HEK293T (cell line): ENCODE results near the gene SUN3.
A peak's percentile ranks its signal among the peaks of the same experiment; 100 is the strongest.

Experiments
- CTCF ChIA-PET: fragments of 350-600 bp; formaldehyde crosslinking; extraction: SDS; loops from one replicate; lab custom pipeline; 2021; ENCODE audit warnings: antibody characterized with exemption, inconsistent platforms; lab: Yijun Ruan, JAX
- POLR2A ChIA-PET: fragments of 350-600 bp; formaldehyde crosslinking; extraction: SDS; loops from one replicate; lab custom pipeline; 2020; ENCODE audit warnings: antibody characterized with exemption, inconsistent platforms; lab: Yijun Ruan, JAX
- DNase-seq: peaks from one replicate; pipeline ENCODE4 v3.0.0; 2012; ENCODE audit warnings: mixed read lengths; ENCODE audit errors: extremely low spot score
- ARNT ChIP-seq: fragments of 450-650 bp; IDR thresholded peaks from 2 replicates; pipeline ENCODE4 v1.6.1; 2017; ENCODE audit warnings: mild to moderate bottlenecking
- BHLHE40 ChIP-seq: fragments of 450-650 bp; IDR thresholded peaks from 2 replicates; pipeline ENCODE4 v1.6.1; 2016; ENCODE audit warnings: mild to moderate bottlenecking, moderate library complexity, borderline replicate concordance
- CTBP1 ChIP-seq: fragments of 450-650 bp; IDR thresholded peaks from 2 replicates; pipeline ENCODE4 v1.6.1; 2016; ENCODE audit warnings: borderline replicate concordance
- ELF4 ChIP-seq: fragments of 450-650 bp; IDR thresholded peaks from 2 replicates; pipeline ENCODE4 v1.6.1; 2017; ENCODE audit warnings: antibody characterized with exemption
- FOXA1 ChIP-seq: fragments of 450-650 bp; IDR thresholded peaks from 2 replicates; pipeline ENCODE4 v1.6.1; 2016; ENCODE audit warnings: mild to moderate bottlenecking
- FOXK2 ChIP-seq: fragments of 450-650 bp; IDR thresholded peaks from 2 replicates; pipeline ENCODE4 v1.6.1; 2016; ENCODE audit warnings: mild to moderate bottlenecking
- FOXM1 ChIP-seq: fragments of 450-650 bp; IDR thresholded peaks from 2 replicates; pipeline ENCODE4 v1.6.1; 2017; ENCODE audit warnings: mild to moderate bottlenecking, borderline replicate concordance
- HDGF ChIP-seq: fragments of 450-650 bp; IDR thresholded peaks from 2 replicates; pipeline ENCODE4 v1.6.1; 2017; ENCODE audit warnings: antibody characterized with exemption, borderline replicate concordance
- L3MBTL2 ChIP-seq: fragments of 450-650 bp; conservative IDR thresholded peaks from 2 replicates; pipeline ENCODE4 v1.6.1; 2016; ENCODE audit warnings: mild to moderate bottlenecking
- LEF1 ChIP-seq: fragments of 450-650 bp; IDR thresholded peaks from 2 replicates; pipeline ENCODE4 v1.6.1; 2017; ENCODE audit warnings: mild to moderate bottlenecking, borderline replicate concordance
- NFRKB ChIP-seq: fragments of 450-650 bp; IDR thresholded peaks from 2 replicates; pipeline ENCODE4 v1.6.1; 2016; ENCODE audit warnings: mild to moderate bottlenecking, moderate library complexity
- PKNOX1 ChIP-seq: fragments of 450-650 bp; IDR thresholded peaks from 2 replicates; pipeline ENCODE4 v1.6.1; 2016
- SP1 ChIP-seq: fragments of 450-650 bp; IDR thresholded peaks from 2 replicates; pipeline ENCODE4 v1.6.1; 2017
- SUZ12 ChIP-seq: fragments of 450-650 bp; IDR thresholded peaks from 2 replicates; pipeline ENCODE4 v1.6.1; 2016; ENCODE audit warnings: mild to moderate bottlenecking
- TARDBP ChIP-seq: fragments of 450-650 bp; IDR thresholded peaks from 2 replicates; pipeline ENCODE4 v1.6.1; 2016
- ZNF384 ChIP-seq: fragments of 450-650 bp; IDR thresholded peaks from 2 replicates; pipeline ENCODE4 v1.6.1; 2016

Gene SUN3

GRCh38 chr7:47978790-47979144 lies 50.1 kb downstream of the SUN3 start:
- TF ChIP-seq BHLHE40, result no peak
- no peak for TF ChIP-seq TARDBP
- TF ChIP-seq FOXA1, result no peak
- no peak for TF ChIP-seq HDGF
- no peak for TF ChIP-seq FOXK2
- no peak for TF ChIP-seq NFRKB
- no peak for TF ChIP-seq ZNF384
- TF ChIP-seq ARNT, result no peak
- no peak for TF ChIP-seq SP1
- TF ChIP-seq SUZ12, result no peak
- TF ChIP-seq LEF1, result no peak
- no peak for TF ChIP-seq CTBP1
- TF ChIP-seq FOXM1, result no peak
- TF ChIP-seq L3MBTL2, result no peak
- no peak for TF ChIP-seq PKNOX1
- no peak for TF ChIP-seq ELF4
- POLR2A ChIA-PET, result interaction anchor here (1.3 kb wide), 1 partner anchor 107 kb away, joined by 3 read pairs; no protein-coding TSS in a partner anchor
- CTCF ChIA-PET, result no interaction called here
- DNase-seq, result no peak

GRCh38 chr7:47973739-47974138 lies 55.2 kb downstream of the SUN3 start:
- TF ChIP-seq NFRKB, result no peak
- TF ChIP-seq BHLHE40, result no peak
- no peak for TF ChIP-seq ZNF384
- TF ChIP-seq SP1, result no peak
- TF ChIP-seq CTBP1, result no peak
- no peak for TF ChIP-seq FOXA1
- ChIA-PET CTCF (interaction anchor here (0.6 to 1.1 kb wide), 2 partner anchors 29 to 159 kb away, joined by 3 read pairs; no protein-coding TSS in a partner anchor), POLR2A (no interaction called here)
- DNase-seq, result no peak

- CTCF ChIA-PET, result interaction anchor here (0.6 to 2.8 kb wide), 2 partner anchors 26 to 149 kb away, joined by 3 to 18 read pairs; no protein-coding TSS in a partner anchor
- TF ChIP-seq ZNF384 (no peak), SP1 (no peak), BHLHE40 (no peak), ELF4 (no peak), SUZ12 (no peak), FOXK2 (no peak), ARNT (no peak), NFRKB (no peak), FOXA1 (no peak)
- no peak for DNase-seq
- POLR2A ChIA-PET, result no interaction called here
These were observed 58.1 kb downstream of the SUN3 start for GRCh38 chr7:47970761-47971160.

GRCh38 chr7:47968847-47969774 lies 59.8 kb downstream of the SUN3 start:
- POLR2A ChIA-PET, result interaction anchor here (0.6 kb wide), 1 partner anchor 15 kb away, joined by 3 read pairs; no protein-coding TSS in a partner anchor
- CTCF ChIA-PET, result interaction anchor here (0.7 to 2.8 kb wide), 3 partner anchors 24 to 186 kb away, joined by 3 to 18 read pairs (median 3); no protein-coding TSS in a partner anchor
- TF ChIP-seq ZNF384 (no peak), CTBP1 (no peak), LEF1 (no peak)
- peak; percentile 75 for DNase-seq

GRCh38 chr7:47967708-47968107 lies 61.2 kb downstream of the SUN3 start:
- ChIA-PET POLR2A (no interaction called here), CTCF (no interaction called here)
- no peak for TF ChIP-seq NFRKB
- DNase-seq, result no peak

GRCh38 chr7:47967123-47967522 lies 61.8 kb downstream of the SUN3 start:
- ChIA-PET POLR2A (no interaction called here), CTCF (no interaction called here)
- TF ChIP-seq PKNOX1, result no peak
- TF ChIP-seq ARNT, result no peak
- no peak for TF ChIP-seq TARDBP
- no peak for TF ChIP-seq FOXK2
- TF ChIP-seq FOXA1, result no peak
- TF ChIP-seq SUZ12, result no peak
- TF ChIP-seq CTBP1, result no peak
- no peak for TF ChIP-seq FOXM1
- TF ChIP-seq LEF1, result no peak
- TF ChIP-seq NFRKB, result no peak
- no peak for TF ChIP-seq BHLHE40
- TF ChIP-seq ZNF384, result no peak
- TF ChIP-seq ELF4, result no peak
- no peak for TF ChIP-seq SP1
- no peak for TF ChIP-seq HDGF
- no peak for TF ChIP-seq L3MBTL2

GRCh38 chr7:47965456-47965855 lies 63.5 kb downstream of the SUN3 start:
- no peak for DNase-seq
- ChIA-PET CTCF (no interaction called here), POLR2A (interaction anchor here (1.4 kb wide), 1 partner anchor 123 kb away, joined by 3 read pairs; no protein-coding TSS in a partner anchor)
- TF ChIP-seq CTBP1, result no peak
- TF ChIP-seq FOXM1, result no peak
- no peak for TF ChIP-seq ZNF384
- TF ChIP-seq L3MBTL2, result no peak

More at GRCh38 chr7:47967123-47967522, 61.8 kb downstream of the SUN3 start:
- DNase-seq, result no peak
